ENCODE data around the gene INPP5B.
A peak's percentile ranks its signal among the peaks of the same experiment; 100 is the strongest.
"Not testable (repeated sequence)": the region's sequence is repeated elsewhere in the genome, so short reads cannot be mapped to it uniquely, and the experiment has no call there.

The INPP5B gene

GRCh38 chr1:37910886-37911285, 36.0 kb downstream of the INPP5B start:
- DNase-seq: not testable (repeated sequence)

DNA sequence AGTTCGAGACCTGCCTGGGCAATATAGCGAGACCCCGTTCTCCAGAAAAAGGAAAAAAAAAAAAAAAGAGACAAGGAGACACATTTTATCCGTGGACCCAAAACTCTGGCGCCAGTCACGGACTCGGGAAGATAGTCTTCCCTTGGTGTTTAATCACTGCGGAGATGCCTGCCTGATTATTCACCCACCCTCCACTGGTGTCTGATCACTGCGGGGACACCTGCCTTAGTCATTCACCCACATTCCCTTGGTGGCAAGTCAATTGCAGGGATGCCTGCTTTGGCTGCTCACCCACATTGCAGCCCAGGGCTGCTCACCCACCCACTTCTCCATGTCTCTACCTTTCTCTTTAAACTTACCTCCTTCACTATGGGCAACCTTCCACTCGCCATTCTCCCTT, 38.3 kb downstream of the INPP5B start:
- not testable (repeated sequence) for DNase-seq

DNA sequence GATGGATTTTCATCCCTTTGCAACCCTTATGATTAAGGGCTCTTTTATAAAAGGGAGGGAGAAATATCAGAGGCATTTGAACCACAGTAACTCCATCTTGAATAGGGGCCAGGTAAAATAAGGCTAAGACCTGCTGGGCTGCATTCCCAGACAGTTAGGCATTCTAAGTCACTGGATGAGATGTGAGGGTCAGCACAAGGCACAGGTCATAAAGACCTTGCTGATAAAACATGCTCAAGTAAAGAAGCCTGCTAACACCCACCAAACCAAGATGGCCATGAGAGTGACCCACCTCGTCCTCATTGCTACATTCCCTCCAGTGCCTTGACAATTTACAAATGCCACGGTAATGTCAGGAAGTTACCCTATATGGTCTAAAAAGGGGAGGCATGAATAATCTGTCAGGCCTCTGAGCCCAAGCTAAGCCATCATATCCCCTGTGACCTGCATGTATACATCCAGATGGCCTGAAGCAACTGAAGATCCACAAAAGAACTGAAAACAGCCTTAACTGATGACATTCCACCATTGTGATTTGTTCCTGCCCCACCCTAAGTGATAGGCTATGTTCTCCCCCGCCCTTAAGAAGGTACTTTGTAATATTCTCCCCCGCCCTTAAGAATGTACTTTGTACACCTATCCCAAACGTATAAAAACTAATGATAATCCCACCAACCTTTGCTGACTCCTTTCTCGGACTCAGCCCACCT, 39.3 kb downstream of the INPP5B start:
- DNase-seq: not testable (repeated sequence)

GRCh38 chr1:37906591-37906990, 40.3 kb downstream of the INPP5B start:
- DNase-seq: not testable (repeated sequence)

DNA sequence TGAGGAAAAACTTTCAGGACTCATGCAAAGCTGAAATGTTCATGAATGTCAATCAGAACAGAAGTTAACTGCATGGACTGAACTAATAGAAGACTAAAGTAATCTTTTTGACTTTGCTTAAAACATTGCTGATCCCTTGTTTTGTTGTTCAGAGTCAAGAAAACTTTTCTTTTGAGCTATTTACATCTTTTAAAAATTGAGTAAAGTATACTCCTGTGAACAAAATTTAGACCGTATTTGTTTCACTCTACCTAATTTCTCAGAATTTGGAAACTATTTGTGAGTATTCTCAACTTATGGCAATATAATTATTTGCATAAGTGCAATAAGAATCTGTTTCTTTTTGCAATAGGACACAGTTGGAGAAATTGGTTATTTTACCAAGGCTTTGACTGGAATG, 41.1 kb downstream of the INPP5B start:
- no peak for DNase-seq

DNA sequence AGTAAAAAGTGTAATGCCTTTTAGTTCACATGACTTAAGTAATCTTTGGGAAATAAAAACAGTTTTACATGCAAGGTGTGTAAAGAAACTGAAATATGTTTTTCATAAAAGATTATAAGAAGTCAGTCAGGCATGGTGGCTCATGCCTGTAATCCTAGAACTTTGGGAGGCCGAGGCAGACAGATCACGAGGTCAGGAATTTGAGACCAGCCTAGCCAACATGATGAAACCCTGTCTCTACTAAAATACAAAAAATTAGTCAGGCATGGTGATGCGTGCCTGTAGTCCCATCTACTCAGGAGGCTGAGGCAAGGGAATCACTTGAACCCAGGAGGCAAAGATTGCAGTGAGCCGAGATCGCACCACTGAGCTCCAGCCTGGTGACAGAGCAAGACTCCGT, 42.9 kb downstream of the INPP5B start:
- not testable (repeated sequence) for DNase-seq

DNA sequence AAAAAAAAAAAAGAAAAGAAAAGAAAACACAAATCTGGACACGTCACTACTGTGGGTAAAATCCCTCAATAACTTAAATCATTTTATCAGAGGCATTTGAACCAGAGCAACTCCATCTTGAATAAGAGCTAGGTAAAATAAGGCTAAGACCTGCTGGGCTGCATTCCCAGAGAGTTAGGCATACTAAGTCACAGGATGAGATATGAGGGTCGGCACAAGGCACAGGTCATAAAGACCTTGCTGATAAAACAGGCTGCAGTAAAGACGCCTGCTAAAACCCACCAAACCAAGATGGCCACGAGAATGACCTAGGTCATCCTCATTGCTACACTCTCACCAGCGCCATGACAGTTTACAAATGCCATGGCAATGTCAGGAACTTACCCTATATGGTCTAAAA, 43.9 kb downstream of the INPP5B start:
- no peak for DNase-seq

GRCh38 chr1:37901893-37902225, 45.0 kb downstream of the INPP5B start:
- DNase-seq: no peak

DNA sequence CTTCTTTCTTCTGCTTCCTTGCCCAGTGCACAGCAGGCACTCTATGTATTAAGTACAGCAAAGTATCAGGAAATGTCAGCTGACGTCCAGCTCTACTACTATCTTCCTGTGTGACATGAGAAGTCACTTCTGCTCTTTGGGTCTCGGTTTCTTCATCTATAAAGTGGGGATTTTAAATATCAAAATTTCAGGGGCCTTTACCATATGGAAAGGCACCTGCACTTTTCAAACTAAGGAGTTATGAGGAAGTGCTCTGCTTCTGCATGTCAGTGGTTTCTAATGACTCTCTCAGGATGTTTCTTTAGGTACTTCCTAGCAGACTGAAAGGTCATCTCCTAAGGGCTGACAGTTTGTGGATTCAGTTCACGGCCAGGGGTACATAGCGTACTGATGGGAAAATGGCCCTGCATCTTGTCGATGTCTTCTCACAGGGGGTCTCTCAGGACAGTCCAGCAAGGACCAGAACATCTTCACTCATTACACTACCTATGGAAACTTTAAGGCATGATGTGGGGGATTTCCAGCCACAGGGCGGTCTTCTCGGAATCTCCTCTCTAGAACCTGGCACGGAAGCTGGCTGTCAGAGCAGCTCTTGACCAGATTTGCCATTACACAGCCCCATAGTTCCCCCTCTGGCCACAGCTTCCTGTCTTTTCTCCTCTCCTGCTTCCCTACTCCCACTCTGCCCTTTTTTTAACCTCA, 45.5 kb downstream of the INPP5B start:
- no peak for DNase-seq

DNA sequence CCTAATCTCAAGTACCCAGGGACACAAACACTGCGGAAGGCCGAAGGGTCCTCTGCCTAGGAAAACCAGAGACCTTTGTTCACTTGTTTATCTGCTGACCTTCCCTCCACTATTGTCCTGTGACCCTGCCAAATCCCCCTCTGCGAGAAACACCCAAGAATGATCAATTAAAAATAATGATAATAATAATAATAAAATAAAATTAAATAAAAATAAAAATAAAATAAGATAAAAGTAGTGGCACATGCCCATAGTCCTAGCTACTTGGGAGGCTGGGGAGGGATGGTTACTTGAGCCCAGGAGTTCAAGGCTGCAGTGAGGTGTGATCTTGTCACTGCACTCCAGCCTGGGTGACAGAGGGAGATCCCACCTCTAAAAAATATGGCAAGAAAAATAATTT, 49.3 kb downstream of the INPP5B start:
- not testable (repeated sequence) for DNase-seq

- DNase-seq: no peak
These were observed 53.2 kb downstream of the INPP5B start for GRCh38 chr1:37893673-37894072.

DNA sequence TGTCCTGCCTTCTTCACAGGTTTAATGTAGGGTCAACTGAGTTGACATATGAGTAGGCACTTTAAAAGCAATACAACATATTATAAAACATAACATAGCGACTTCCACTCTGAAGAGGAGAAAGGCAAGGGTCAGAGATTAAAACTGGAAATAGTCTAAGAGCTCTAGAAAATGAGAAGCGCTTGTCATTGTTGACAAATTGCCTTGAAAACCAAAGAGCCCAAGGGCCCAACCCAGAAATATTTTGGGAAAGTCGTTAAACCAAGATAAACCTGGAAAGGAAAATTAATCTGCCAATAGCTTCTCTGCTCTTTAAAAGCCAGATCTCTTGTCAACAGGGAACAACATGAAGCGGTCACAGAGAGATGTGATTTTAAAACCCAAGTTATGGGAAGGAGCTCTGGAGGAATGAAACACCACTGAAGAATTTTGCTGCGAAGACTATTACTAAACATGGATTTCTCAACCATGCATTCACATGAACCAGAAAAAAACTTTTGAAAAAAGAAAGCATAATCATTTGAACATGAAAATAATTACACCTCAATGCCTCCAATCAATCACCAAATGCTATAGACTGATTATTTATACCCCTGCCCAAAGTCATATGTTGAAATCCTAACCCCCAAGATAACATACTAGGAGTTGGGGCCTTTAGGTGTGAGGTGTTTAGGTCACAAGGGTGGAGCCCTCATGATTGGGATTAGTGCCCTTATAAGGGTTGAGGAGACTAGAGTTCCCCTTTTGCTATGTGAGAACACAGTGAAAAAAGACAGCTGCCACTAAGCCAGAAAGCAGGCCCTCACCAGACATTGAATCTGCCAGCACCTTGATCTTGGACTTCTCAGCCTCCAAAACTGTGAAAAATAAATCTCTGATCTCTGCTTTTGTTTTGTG, 54.5 kb downstream of the INPP5B start:
- DNase-seq: no peak

- DNase-seq: peak in 1 of 2 donors; percentile 69
These were observed 56.4 kb downstream of the INPP5B start for GRCh38 chr1:37890378-37891014.

- DNase-seq: no peak
These were observed 58.7 kb downstream of the INPP5B start for GRCh38 chr1:37888022-37888700.

GRCh38 chr1:37884145-37884544, 62.7 kb downstream of the INPP5B start:
- no peak for DNase-seq

DNA sequence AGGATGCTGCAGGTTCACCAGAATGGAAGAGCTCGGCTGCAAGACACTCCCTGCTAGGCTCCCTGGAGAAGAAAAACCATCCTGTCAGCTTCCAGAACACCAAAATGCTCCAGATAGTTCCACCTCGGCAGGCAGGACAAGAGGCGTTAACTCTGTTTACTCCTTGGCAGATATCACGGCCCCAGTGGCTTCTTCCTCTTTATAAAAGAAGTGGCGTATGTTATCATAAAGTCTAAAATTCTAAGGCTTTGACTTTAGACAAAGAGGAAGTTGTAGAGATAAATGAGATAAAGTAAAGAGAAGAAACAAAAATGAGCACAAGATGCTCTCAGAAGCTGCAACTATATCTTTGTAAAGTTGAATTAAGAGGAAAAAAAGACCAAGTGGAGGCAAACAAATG, 63.2 kb downstream of the INPP5B start:
- DNase-seq: peak in 1 of 2 donors; percentile 32

DNA sequence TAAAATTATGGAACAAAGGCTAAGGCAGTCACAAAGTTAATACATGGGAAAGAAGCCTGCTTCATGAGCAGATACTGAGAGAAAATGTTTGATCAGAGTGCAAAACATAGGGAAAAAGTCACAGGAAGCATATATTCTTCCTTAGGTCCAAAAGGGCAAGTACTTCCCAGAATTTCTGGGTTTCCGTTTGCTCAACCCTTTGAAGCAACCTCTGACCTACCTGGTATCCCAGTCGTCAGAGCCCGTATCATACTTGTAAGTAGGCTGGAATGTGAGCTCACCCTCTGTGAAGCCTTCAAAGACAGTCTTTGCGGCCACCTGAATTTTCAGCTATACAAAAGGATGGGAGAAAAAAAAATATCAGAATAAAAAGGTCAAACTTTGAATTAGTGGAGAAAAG, 67.0 kb downstream of the INPP5B start:
- DNase-seq: no peak

DNA sequence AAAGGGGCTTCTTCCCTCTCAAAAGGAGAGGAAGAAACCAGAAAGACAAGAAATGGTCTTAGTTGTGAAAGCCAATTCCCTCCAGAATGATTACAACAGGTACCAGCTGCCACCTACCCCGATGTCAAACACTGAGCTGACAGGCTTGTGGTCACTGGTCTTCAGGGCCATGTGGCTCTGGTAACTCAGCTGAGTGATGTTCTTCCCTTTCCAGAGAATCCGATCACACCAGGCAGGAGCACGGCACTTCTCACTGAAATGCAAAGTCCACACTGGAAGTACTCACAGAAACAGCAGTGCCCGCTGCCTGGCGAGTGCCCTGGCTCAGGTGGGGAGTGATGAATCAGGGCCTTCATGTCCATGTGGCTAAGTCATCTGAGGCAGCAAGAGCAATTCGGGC, 68.8 kb downstream of the INPP5B start:
- DNase-seq: no peak

GRCh38 chr1:37875833-37876232, 71.0 kb downstream of the INPP5B start:
- DNase-seq: no peak

DNA sequence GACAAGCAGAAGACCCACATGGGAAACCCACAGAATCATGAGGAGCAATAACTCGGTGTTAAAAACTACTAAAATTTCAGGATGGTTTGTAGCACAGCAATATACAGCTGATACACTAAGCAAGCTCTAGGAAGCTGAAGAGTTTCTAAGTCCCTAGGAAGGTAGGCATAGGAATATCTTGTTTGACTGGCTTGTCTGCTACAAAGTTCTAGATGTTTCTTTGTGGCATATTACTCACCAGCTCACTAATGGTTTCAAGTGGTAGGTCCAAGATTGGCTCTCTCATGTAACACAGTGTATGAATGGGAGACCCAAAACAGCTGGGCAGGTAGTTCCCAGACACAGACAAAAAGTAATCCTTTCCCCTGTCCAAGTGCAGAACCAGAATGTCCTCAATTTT, 74.2 kb downstream of the INPP5B start:
- no peak for DNase-seq

GRCh38 chr1:37868466-37868865, 78.4 kb downstream of the INPP5B start:
- DNase-seq: no peak

- DNase-seq: no peak
These were observed 79.1 kb downstream of the INPP5B start for GRCh38 chr1:37867784-37868183.

DNA sequence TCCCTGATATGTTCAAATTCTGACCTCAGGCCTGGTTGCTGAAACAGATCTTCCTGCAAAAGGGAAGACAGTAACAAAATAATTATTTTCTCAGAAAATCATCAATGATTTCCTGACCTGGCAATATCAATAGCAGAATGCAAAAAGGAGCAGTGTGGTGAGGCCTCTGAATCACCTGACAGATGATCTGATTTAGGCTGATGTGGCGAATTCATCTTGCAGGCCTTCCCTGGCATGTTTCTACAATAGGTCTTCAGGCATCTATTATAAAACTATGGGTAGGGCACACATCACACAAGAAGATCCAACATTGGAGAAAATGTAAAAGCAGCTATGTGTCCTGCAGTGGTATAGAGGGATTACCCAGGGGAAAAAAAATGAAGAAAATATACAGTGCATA, 80.4 kb downstream of the INPP5B start:
- DNase-seq: no peak

Measured in bone marrow (tissue), 2 donors.